ENCODE measurements around the gene PRAF2.

DNA sequence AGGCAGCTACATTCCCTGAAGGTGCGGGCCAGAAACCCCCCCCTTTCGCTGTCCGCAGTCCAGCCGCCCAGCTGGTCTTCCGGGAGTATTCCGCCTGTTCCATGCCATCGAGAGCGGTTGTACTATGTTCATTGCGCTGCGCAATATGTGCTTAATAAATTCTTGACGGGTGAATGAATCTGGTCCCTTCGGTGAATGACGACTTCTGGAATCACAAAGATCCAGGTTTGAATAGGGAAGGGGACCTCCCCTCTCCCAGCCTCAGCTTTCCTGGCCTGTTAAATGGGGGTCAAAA is 29.9 kb downstream of the PRAF2 start:
- TF ChIP-seq POLR2AphosphoS5 (IDR thresholded peaks at IDR 0.05; ENCODE audit: borderline replicate concordance, low read depth, low read length) (no peak), FOXP2 (optimal IDR thresholded peaks at IDR 0.05; ENCODE audit: control extremely low read depth, extremely low read length, insufficient read depth) (no peak)
